HG03439 (cell line): ENCODE data around the gene KDM4B.

ENCODE experiments used
- ATAC-seq: cut with Tn5 transposase; IDR thresholded peaks from one replicate; pipeline ENCODE4 v1.9.1; 2021; ENCODE audit warnings: mild to moderate bottlenecking, moderate library complexity; ENCODE audit not compliant: unreplicated experiment

The KDM4B gene

GRCh38 chr19:5132206-5132560 lies 163.3 kb downstream of the KDM4B start:
- ATAC-seq = no peak

- ATAC-seq = no peak
Observed at GRCh38 chr19:5132698-5133651, 164.1 kb downstream of the KDM4B start.

GRCh38 chr19:5133986-5134595 lies 165.2 kb downstream of the KDM4B start:
- ATAC-seq = no peak

GRCh38 chr19:5134691-5135090 lies 165.8 kb downstream of the KDM4B start:
- ATAC-seq = no peak

- ATAC-seq = no peak
Observed at GRCh38 chr19:5136073-5136855, 167.4 kb downstream of the KDM4B start.

- no peak for ATAC-seq
Observed at GRCh38 chr19:5137114-5137513, 168.2 kb downstream of the KDM4B start.

GRCh38 chr19:5137571-5138124 lies 168.7 kb downstream of the KDM4B start:
- no peak for ATAC-seq

GRCh38 chr19:5138606-5139582 lies 170.0 kb downstream of the KDM4B start:
- no peak for ATAC-seq

- no peak for ATAC-seq
Observed at GRCh38 chr19:5139583-5140325, 170.8 kb downstream of the KDM4B start.

- no peak for ATAC-seq
Observed at GRCh38 chr19:5141129-5141849, 172.4 kb downstream of the KDM4B start.

- no peak for ATAC-seq
Observed at GRCh38 chr19:5141850-5142724, 173.2 kb downstream of the KDM4B start.

- ATAC-seq = no peak
Observed at GRCh38 chr19:5142725-5143097, 173.8 kb downstream of the KDM4B start.

- no peak for ATAC-seq
Observed at GRCh38 chr19:5143471-5144411, 174.8 kb downstream of the KDM4B start.

- no peak for ATAC-seq
Observed at GRCh38 chr19:5144545-5145179, 175.7 kb downstream of the KDM4B start.

- ATAC-seq = no peak
Observed at GRCh38 chr19:5145521-5146511, 176.9 kb downstream of the KDM4B start.
